Suppressor macrophage treated with lipopolysaccharide for 1 hour (primary cell): ENCODE measurements around the gene THSD7B.
"Not testable (repeated sequence)": the region's sequence is repeated elsewhere in the genome, so short reads cannot be mapped to it uniquely, and the experiment has no call there.

Experiments used
- DNase-seq, 3 donors: peaks; one replicate each; pipeline ENCODE4 v3.0.0-alpha.2; 2020 to 2022

Gene THSD7B

DNA sequence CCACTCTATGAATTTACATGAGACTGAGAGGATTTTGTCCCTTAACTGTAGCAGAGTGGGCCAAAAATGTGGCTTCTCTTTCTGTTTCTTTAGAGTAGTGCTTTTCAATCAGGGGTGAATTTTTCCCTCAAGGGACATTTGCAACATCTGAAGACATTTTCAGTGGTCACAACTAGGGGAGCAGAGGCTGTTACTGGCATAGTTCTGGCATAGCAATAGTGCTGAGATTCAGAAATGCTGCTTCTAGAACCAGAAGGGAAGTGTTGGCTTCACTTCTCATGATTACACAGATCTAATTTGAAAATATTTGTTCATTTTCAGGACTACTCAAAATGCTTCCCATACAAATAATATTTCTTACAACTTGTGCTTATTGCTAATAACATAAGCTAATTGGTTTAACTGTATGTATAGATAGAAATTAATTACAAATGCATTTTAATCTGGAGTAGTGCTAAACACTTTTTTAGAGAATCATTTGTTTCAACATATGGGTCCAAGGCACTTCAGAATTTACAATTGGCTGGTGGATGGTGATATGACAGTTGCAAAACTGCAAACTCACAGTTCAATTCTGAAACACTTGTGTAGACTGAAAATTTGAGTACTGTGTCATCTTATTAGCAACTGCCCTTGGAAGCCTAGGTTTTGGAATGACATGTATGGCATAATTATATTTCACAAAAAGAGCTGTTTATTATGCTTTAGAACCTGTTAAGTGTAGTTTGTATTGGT lies 526.7 kb downstream of the THSD7B start:
- no peak for DNase-seq

GRCh38 chr2:137298377-137298776 lies 533.0 kb downstream of the THSD7B start:
- DNase-seq, result no peak

DNA sequence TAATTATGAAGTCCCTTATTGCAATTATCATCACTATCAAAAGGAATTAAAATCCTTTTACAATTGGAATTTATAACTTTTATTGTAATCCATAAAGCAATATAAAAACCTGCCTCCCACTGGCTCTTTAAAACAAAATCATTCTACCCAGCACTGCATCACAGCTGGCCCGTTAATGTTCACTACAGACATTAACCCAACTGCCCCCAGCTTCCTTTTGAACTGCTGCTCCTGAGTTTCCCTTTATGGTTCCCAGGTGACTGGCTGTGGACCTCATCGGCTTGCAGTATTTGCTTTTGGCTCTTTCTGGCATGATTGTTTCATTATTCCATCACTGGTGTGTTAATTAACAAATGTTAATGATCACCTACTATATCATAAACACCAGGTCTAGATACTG lies 535.6 kb downstream of the THSD7B start:
- no peak for DNase-seq

GRCh38 chr2:137302957-137303356 lies 537.6 kb downstream of the THSD7B start:
- DNase-seq, result no peak

DNA sequence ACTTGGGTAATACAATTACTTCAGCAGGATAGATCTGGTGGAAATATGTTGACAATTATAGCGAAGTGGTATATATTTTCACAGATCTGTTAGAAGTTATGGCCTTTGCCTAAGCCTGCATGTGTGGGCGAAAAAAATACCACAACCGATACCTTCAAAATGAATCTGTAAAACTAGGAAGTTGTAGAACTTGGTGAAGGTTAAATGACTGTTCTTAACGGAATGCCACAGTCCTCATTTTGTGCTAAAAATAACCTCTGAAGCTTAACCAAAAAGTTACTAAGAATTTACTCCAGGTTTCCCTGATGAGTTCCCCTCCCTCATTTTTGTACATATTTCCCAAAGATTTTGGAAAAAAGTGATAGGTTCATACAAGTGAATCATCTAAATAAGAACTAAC lies 550.7 kb downstream of the THSD7B start:
- DNase-seq, result no peak

DNA sequence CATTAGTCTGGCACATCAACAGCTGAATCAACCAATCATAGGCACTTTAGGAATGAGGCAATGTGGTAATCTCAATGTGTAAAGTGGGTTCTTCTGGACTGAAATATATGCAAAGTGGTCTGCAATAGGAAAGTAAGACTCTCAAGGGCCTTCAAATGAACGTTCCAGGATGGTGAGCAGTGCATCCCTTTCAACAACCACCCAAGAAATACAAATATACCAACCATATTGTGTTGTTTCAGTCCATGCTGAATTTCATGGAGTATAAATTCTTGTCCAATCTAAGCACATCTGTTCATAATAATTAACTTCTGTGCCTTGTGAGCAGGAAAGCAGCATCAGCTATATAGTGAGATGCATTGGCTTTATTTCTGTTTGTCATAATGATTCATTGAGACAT lies 556.2 kb downstream of the THSD7B start:
- DNase-seq, result no peak

DNA sequence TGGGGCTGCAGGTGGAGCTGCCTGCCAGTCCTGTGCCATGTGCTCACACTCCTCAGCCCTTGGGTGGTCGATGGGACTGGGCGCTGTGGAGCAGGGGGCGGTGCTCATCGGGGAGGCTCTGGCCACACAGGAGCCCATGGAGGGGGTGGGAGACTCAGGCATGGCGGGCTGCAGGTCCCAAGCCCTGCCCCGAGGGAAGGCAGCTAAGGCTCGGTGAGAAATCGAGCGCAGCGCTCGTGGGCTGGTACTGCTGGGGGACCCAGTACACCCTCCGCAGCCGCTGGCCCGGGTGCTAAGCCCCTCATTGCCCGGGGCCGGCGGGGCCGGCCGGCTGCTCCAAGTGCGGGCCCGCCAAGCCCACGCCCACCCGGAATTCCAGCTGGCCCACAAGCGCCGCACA lies 566.2 kb downstream of the THSD7B start:
- DNase-seq, result not testable (repeated sequence)

DNA sequence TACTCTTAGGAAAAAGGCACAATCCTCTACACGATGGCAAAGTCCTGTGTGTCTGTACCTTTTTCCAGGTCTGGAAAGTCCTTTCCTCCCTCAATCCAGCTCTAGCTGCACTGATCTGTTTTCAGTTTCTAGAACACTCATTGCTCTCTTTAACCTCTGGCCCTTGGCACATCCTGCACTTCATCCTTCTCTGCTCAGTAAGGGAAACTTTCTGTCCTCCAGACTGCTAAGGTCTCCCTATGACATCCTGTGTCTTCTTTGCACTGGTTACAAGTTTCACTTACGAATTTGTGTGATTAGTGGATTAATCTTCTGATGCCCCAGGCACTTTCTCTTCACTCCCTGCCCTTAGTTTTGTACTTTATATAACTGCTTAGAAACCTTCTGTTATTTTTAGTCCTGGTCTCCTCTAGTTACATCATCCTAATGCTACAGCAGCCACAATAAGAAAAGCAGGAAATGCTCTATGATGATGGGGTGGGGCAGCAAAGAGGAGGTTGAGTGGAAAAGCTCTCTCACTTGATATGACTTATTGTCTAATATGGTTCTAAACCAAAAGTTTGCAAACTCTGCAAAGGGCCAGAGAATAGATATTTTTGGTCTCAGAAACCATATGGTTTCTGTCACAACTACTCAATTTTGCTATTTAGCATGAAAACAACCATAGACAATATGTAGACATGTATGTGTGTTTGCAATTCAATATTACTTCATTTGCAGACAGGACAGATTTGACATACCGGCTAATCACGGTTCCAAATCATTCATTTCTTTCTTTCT lies 568.2 kb downstream of the THSD7B start:
- no peak for DNase-seq

DNA sequence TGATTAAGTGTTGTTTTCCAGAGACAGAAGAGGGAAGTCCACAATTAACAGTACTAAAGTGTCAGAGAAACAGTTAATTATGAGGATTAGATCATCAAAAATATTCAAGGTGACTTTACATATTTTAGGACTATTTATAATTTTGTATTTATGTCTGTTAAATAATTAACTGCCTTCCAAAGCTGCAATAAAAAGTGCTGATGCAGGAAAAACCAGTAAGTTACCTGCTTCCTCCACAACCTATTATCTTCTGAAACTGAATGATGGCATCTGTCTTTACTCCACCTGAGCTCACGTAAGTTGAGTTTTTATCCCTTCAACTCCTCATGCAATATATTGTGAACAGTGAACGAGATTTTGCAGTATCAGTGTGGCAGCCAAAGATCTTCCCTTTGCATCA lies 570.7 kb downstream of the THSD7B start:
- no peak for DNase-seq

DNA sequence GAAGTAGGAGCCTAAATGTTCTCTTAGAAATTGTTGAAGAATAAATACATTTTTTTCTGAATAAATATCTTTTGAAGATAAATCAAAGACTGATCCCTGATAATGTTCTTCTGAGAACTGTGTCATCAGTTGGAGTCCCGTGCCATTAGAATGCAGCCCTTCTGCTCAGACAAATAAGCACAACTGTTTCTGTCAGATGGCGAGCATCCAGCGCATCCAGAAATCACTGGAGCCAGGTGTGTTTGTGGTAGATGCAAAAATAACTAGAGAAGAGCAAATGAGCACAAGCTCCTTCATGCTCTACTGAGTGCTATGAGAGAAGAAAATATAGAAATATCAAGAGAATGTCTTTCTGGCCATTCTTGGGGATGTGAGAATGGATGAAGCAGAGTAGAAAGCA lies 573.7 kb downstream of the THSD7B start:
- DNase-seq, result no peak

- DNase-seq, result no peak
These were observed 580.6 kb downstream of the THSD7B start for GRCh38 chr2:137345994-137346393.

- DNase-seq, result no peak
These were observed 583.0 kb downstream of the THSD7B start for GRCh38 chr2:137348301-137348700.

- no peak for DNase-seq
These were observed 592.3 kb downstream of the THSD7B start for GRCh38 chr2:137357634-137358033.

DNA sequence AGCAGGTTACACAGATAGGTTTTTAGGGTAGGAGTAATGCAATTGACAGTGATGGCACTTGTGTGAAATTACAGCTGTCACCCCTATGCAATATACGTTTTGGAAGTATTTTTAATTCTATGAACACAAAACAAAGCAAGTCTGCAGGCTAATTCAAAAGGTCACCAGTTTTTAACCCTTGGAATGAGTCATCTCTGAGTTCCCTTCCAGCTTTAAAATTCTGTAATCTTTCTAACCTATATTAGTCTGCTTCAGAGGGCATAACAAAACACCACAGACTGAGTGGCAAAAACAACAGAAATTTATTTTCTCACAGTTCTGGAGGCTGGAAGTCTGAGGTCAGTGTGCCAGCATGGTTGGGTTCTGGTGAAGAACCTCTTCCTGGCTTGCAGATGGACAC lies 602.0 kb downstream of the THSD7B start:
- DNase-seq, result no peak

GRCh38 chr2:137369106-137369505 lies 603.8 kb downstream of the THSD7B start:
- DNase-seq, result no peak

- DNase-seq, result no peak
These were observed 613.8 kb downstream of the THSD7B start for GRCh38 chr2:137379186-137379585.

- DNase-seq, result no peak
These were observed 615.3 kb downstream of the THSD7B start for GRCh38 chr2:137380610-137381009.

DNA sequence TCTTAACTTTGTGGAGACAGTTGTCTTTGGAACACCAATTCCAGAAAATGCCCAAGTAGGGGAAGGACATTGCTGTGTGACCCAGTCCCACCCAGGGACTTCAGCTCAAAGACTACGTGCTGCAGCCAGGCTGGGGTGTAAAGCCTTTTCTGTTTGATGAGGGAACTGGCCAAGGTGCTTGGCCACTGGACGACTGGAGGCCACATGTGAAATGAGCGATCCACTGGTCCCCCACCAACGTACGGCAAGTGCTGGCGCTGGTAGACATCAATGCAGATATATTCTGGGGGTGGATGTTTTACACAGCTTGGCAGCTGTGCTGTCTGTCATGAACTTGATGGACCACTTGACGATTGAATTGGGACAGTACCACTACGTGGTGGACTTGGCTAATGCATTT lies 616.4 kb downstream of the THSD7B start:
- DNase-seq, result no peak

DNA sequence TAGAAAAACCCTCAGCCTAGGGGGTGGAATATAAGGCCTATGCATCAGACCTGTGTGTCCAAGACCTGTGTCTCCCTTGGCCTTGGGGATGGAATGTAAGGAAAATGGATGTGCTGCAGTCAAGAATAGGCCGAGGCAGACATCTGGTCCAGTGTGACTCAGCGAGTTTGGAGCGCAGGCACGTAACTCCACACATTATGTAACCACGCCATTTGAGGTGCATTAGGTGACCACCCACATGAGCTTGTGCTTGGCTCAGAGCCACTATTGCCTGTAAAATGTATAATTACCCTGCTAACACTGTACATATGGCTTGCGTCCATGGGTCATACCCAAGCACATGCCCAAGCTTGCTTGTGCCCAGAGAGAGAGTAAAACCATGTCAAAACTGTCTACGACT lies 618.0 kb downstream of the THSD7B start:
- no peak for DNase-seq

GRCh38 chr2:137387044-137387443 lies 621.7 kb downstream of the THSD7B start:
- no peak for DNase-seq

- DNase-seq, result no peak
These were observed 640.2 kb downstream of the THSD7B start for GRCh38 chr2:137405496-137405895.

- no peak for DNase-seq
These were observed 646.2 kb downstream of the THSD7B start for GRCh38 chr2:137411585-137411984.

DNA sequence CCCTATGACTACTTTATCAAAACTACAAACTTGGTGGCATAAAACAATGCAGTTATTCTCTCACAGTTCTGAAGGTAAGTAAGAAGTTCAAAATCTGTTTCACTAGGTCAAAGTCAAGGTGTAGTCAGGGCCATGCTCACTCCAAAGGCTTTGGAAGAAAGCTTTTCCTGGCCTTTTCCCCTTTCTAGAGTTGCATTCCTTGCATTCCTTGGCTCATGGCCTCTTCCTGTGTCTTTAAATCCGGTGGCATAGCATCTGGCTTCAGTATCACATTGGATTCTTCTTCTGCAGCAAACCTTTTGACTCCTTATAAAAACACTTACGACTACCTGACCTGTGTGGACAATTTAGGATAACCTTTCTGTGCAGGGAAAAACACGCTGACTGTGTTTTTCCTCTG lies 655.4 kb downstream of the THSD7B start:
- no peak for DNase-seq

DNA sequence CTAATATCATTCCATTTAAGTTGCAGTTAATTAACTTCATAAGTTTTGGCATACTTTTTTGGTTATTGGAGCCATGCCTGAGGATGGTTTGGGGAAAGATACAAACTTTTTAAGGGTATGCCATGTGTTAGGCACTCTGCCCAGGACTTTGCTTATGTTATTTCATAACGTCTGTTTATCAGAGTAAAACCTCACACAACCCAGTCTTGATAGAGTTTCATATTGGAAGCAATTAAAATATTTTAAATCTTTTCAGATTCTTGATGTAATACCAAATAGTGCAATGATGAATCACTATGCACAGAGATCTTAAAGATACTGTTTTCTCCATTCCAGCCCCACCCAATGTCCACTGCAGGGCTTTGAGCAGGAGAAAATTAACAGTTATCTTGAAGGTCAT lies 669.8 kb downstream of the THSD7B start:
- DNase-seq, result no peak

DNA sequence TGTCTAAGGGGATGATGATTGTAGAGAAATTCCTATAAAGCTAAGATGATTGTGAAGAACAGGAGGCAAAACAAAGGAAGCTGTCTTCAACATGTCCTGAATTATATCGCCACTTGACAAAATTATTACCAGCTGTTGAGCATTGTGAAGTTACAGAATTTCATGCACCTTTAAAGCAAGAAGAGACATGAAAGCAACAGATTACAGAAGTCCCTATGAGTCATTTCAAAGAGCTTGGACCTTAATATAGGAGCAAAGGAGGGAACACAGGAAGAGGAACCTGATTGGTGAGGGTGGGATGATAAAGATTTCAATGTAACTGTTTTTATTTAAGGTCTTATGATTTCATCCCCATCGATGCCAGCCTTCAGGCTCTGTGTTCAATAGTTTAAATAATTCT lies 672.0 kb downstream of the THSD7B start:
- no peak for DNase-seq
